Brain microvascular endothelial cell (primary cell): ENCODE results near the gene RANBP17.

Experiments used
- DNase-seq: peaks from one replicate; pipeline ENCODE4 v3.0.0-alpha.2; 2020
- H3K27ac ChIP-seq: fragments of 250-450 bp; sonication (Bioruptor Pico); 2 replicates; pipeline ENCODE4 v1.5.1; 2020; ENCODE audit warnings: mild to moderate bottlenecking, moderate library complexity
- H3K27me3 ChIP-seq: fragments of 250-450 bp; sonication (Bioruptor Pico); replicated peaks from 2 replicates; pipeline ENCODE4 v1.5.1; 2020; ENCODE audit warnings: mild to moderate bottlenecking
- H3K36me3 ChIP-seq: fragments of 250-450 bp; sonication (Bioruptor Pico); replicated peaks from 2 replicates; pipeline ENCODE4 v1.5.1; 2020; ENCODE audit warnings: mild to moderate bottlenecking
- H3K4me3 ChIP-seq: 2 replicates; pipeline ENCODE4 v1.5.1; 2011; ENCODE audit warnings: low read depth, mild to moderate bottlenecking, control low read depth, low read length, moderate library complexity
- CTCF ChIP-seq: IDR thresholded peaks from 2 replicates; pipeline ENCODE4 v1.5.1; 2011; ENCODE audit warnings: low read depth, mild to moderate bottlenecking, moderate library complexity, low read length, control low read depth, inconsistent platforms; ENCODE audit errors: missing control alignments
- in situ Hi-C: cut with HindIII; loops from 2 replicates; pipeline ENCODE4 v1.10.0; 2017; ENCODE audit warnings: low sequenced_read_pairs, low pct_ligation_motif_present

The RANBP17 gene

GRCh38 chr5:171055875-171056454 lies 194.1 kb downstream of the RANBP17 start:
- no peaks in the 10 kb centered on the region for H3K36me3 ChIP-seq
- H3K27ac ChIP-seq, result no peak overlapping the region
- no peak overlapping the region for H3K4me3 ChIP-seq
- no peaks in the 10 kb centered on the region for H3K27me3 ChIP-seq
- DNase-seq, result no peak
- in situ Hi-C loops, result no loop called here
- TF ChIP-seq CTCF, result no peak

- TF ChIP-seq CTCF, result no peak
These were observed 205.8 kb downstream of the RANBP17 start for GRCh38 chr5:171067540-171068130.

GRCh38 chr5:171074747-171075146 lies 212.9 kb downstream of the RANBP17 start:
- DNase-seq, result no peak
- in situ Hi-C loops, result no loop called here
- no peak overlapping the region for H3K27ac ChIP-seq
- no peaks in the 10 kb centered on the region for H3K36me3 ChIP-seq
- H3K4me3 ChIP-seq, result no peak overlapping the region
- TF ChIP-seq CTCF, result no peak
- no peaks in the 10 kb centered on the region for H3K27me3 ChIP-seq

More at GRCh38 chr5:171067540-171068130, 205.8 kb downstream of the RANBP17 start:
- Histone ChIP-seq H3K4me3 (no peak overlapping the region), H3K27me3 (no peaks in the 10 kb centered on the region), H3K36me3 (no peaks in the 10 kb centered on the region), H3K27ac (no peak overlapping the region)
- DNase-seq, result no peak
- in situ Hi-C loops, result no loop called here

- no peaks in the 10 kb centered on the region for H3K27me3 ChIP-seq
- in situ Hi-C loops, result no loop called here
- no peak for TF ChIP-seq CTCF
- DNase-seq, result no peak
- no peak overlapping the region for H3K4me3 ChIP-seq
- no peaks in the 10 kb centered on the region for H3K36me3 ChIP-seq
- no peak overlapping the region for H3K27ac ChIP-seq
These were observed 218.5 kb downstream of the RANBP17 start for GRCh38 chr5:171080186-171080938.

GRCh38 chr5:171081319-171081718 lies 219.5 kb downstream of the RANBP17 start:
- no peaks in the 10 kb centered on the region for H3K36me3 ChIP-seq
- TF ChIP-seq CTCF, result no peak
- in situ Hi-C loops, result no loop called here
- no peaks in the 10 kb centered on the region for H3K27me3 ChIP-seq
- no peak for DNase-seq
- H3K27ac ChIP-seq, result no peak overlapping the region
- H3K4me3 ChIP-seq, result no peak overlapping the region
